Transverse colon (tissue), 3 donors: Measurements from ENCODE around the gene MAPK12.

Experiments used
- CTCF ChIP-seq, 5 experiments: fragments of 200-600 bp in 3 of 5; fragments of 450-650 bp in 2 of 5; sonication (generic) in 3 of 5; IDR thresholded peaks; 1 replicate in 2 of 5; 2 replicates in 3 of 5; pipeline ENCODE4 v1.5.1; 2016 to 2017; ENCODE audit warnings: antibody characterized with exemption in 5 of 5, inconsistent platforms in 3 of 5, mild to moderate bottlenecking in 2 of 5, moderate library complexity in 1 of 5
- EP300 ChIP-seq: sonication (generic); formaldehyde crosslinking; IDR thresholded peaks from one replicate; pipeline ENCODE4 v1.6.1; 2017; ENCODE audit warnings: antibody characterized with exemption, low read depth
- POLR2A ChIP-seq: fragments of 450-650 bp; IDR thresholded peaks from one replicate; pipeline ENCODE4 v1.6.1; 2016; ENCODE audit warnings: antibody characterized with exemption, mild to moderate bottlenecking, moderate library complexity

GRCh38 chr22:50269573-50269969 lies 8.1 kb upstream of the MAPK12 start:
- TF ChIP-seq CTCF (IDR thresholded peaks at IDR 0.05) (no peak), POLR2A (no peak), EP300 (no peak)
